ENCODE data around the gene MEX3D. TPM values are rescaled to one million over a fixed set of nuclear protein-coding genes. Genes with fewer than 3 reads are reported as not detected.

Gene MEX3D
- total and polyA plus RNA-seq, 2 of the 4 experiments (the other 2 are of a cell fraction) = 9.1 to 9.6 TPM

DNA sequence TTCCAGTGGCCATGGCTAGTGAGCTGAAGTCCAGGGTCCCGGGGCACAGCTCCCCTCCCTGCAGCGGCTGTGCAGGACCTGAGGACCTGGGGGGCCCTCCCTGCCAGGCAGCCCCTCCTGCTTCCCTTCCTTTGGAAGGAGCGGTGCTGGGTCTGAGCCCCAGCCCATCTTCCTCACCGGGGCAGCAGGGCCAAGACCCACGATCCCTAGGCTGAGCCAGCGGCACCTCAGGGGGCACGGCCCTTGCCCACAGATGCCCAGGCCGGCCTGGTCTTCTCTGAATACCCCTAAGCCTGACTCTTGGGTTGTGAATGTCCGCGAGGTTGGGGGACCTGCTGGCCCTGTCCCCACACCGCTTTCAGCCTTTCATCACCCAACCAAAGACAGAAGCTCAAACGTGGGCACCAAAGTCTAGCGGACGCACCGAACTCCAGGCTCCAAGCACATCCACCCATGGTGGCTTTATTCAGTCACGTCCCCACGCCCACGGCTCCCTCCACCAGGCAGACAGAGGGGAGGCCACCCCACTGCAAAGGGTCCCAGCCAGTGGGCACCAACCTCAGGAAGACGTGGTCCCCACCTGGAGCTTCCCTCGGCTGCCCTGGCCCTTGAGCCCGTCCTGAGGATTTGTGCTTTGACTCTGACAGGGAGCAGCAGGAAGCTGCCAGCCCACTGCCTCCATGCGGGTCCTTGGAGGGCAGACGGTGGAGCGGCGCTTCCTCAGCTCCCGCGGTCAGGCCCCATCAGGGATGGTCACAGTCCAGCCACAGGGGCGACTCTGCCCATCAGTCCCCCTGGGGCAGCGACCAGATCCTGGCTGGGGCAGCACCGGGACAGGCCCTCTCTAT lies 8.3 kb upstream of the MEX3D start:
- H3K4me1 ChIP-seq (ENCODE audit: control insufficient read depth, insufficient read depth, low read length) = no peaks in the 10 kb centered on the region
- no peak overlapping the region for H2BK5ac ChIP-seq (ENCODE audit: low read depth, low read length, poor library complexity, severe bottlenecking)
- intact Hi-C loops (cut with micrococcal nuclease) (no loop called here), in situ Hi-C loops (cut with MboI; ENCODE audit: low sequenced_read_pairs) (no loop called here), dilution Hi-C loops (cut with HindIII; ENCODE audit: low sequenced_read_pairs, unreplicated experiment) (no loop called here)
- no peak overlapping the region for H2AFZ ChIP-seq (replicated peaks; ENCODE audit: low read length, poor library complexity)
- no peak overlapping the region for H3K18ac ChIP-seq (ENCODE audit: low read depth, low read length)
- TF ChIP-seq MAFK (IDR thresholded peaks at IDR 0.05; ENCODE audit: low read depth, low read length) (no peak), CTCF (conservative IDR thresholded peaks at IDR 0.05; ENCODE audit: low read depth, low read length) (no peak), NFE2L2 (IDR thresholded peaks at IDR 0.05; ENCODE audit: low read depth, low read length) (no peak), POLR2A (IDR thresholded peaks at IDR 0.05; ENCODE audit: low read depth, low read length) (no peak), BHLHE40 (IDR thresholded peaks at IDR 0.05; ENCODE audit: low read depth, low read length) (no peak), CEBPB (IDR thresholded peaks at IDR 0.05; ENCODE audit: low read depth, low read length) (no peak), CHD1 (IDR thresholded peaks at IDR 0.05; ENCODE audit: low read depth, low read length) (no peak), SMC3 (IDR thresholded peaks at IDR 0.05; ENCODE audit: low read depth, low read length) (no peak), FOS (IDR thresholded peaks at IDR 0.05; ENCODE audit: low read depth, low read length) (no peak), RCOR1 (IDR thresholded peaks at IDR 0.05; ENCODE audit: insufficient replicate concordance, low read length) (no peak), MXI1 (IDR thresholded peaks at IDR 0.05; ENCODE audit: borderline replicate concordance, low read depth, low read length) (no peak), USF2 (IDR thresholded peaks at IDR 0.05; ENCODE audit: low read depth, low read length) (no peak), RFX5 (IDR thresholded peaks at IDR 0.05; ENCODE audit: low read depth, low read length) (no peak), MAZ (IDR thresholded peaks at IDR 0.05; ENCODE audit: borderline replicate concordance, low read depth, low read length) (no peak)
- H3K36me3 ChIP-seq (ENCODE audit: control insufficient read depth, insufficient read depth, low read length) = peaks cover 41% of the 10 kb centered on the region
- H3K23ac ChIP-seq (ENCODE audit: low read depth, low read length) = no peak overlapping the region
- H3K9ac ChIP-seq (ENCODE audit: low read depth, low read length) = no peak overlapping the region
- peaks cover 4% of the 10 kb centered on the region for H4K20me1 ChIP-seq (ENCODE audit: insufficient read depth, low read length)
- H3K56ac ChIP-seq (ENCODE audit: extremely low read depth, insufficient read depth, low read length) = no peak overlapping the region
- no peak overlapping the region for H2BK120ac ChIP-seq (ENCODE audit: low read depth, low read length)
- H3K4me2 ChIP-seq (ENCODE audit: low read depth, low read length) = no peak overlapping the region
- no peak overlapping the region for H3K27ac ChIP-seq (ENCODE audit: insufficient read depth, low read length)
- no peak overlapping the region for H2BK15ac ChIP-seq (ENCODE audit: low read depth, low read length)
- no peak overlapping the region for H2BK20ac ChIP-seq (ENCODE audit: low read depth, low read length)
- no peak overlapping the region for H3K4ac ChIP-seq (ENCODE audit: low read depth, low read length)
- no peak overlapping the region for H4K5ac ChIP-seq (ENCODE audit: low read depth, low read length)
- H3K9me1 ChIP-seq (ENCODE audit: insufficient read depth, low read length) = no peaks in the 10 kb centered on the region
- no peak overlapping the region for H3K4me3 ChIP-seq (ENCODE audit: insufficient read depth, low read depth, low read length)
- POLR2A ChIA-PET (ENCODE audit: unreplicated experiment) = no interaction called here
- no peaks in the 10 kb centered on the region for H3K27me3 ChIP-seq (ENCODE audit: control insufficient read depth, insufficient read depth, low read length)
- H4K8ac ChIP-seq (ENCODE audit: low read depth in 2 of 2, low read length in 2 of 2) = no peak overlapping the region
- peak overlapping the region; percentile 28 for H2AK9ac ChIP-seq (replicated peaks; ENCODE audit: low read depth, low read length, poor library complexity)
- CTCF ChIA-PET = interaction anchor here (0.5 kb wide), 1 partner anchor 53 kb away, joined by 3 read pairs; the partner anchor contains the start of gene PLK5
- BruUV-seq (replicated peaks) = no TSS peak
- 91% methylated on average over 16 of the region's 30 CpGs; no CpG with 5 or more reads in 1 of the 2 experiments for WGBS, 2 experiments (ENCODE audit: extremely low coverage in 2 of 2, insufficient read length in 1 of 2)
- no peak overlapping the region for H3K14ac ChIP-seq (replicated peaks; ENCODE audit: low read depth, low read length)
- H3K79me1 ChIP-seq (ENCODE audit: low read depth in 1 of 2, low read length in 2 of 2) = no peaks in the 10 kb centered on the region; a peak in 1 of 4 replicates
- no peaks in the 10 kb centered on the region for H3K9me3 ChIP-seq (ENCODE audit: control insufficient read depth, insufficient read depth, low read length)
- DNase-seq (no peak), ATAC-seq (ENCODE audit: low read depth) (no peak)
- no peak overlapping the region for H4K91ac ChIP-seq (ENCODE audit: insufficient read depth, low read depth, low read length)
- no peak overlapping the region for H2AK5ac ChIP-seq (ENCODE audit: low read depth, low read length)

Measured in IMR-90 (cell line).